Fibroblast of lung (primary cell): Measurements from ENCODE around the gene TMEM150A.

Experiments used
- CTCF ChIP-seq, 2 donors: IDR thresholded peaks in 1 of 2; conservative IDR thresholded peaks in 1 of 2; 1 replicate in 1 of 2; 2 replicates in 1 of 2; pipeline ENCODE4 v1.5.1; 2011 to 2012; ENCODE audit warnings: low read length in 2 of 2, control low read depth in 1 of 2, inconsistent platforms in 1 of 2, low read depth in 1 of 2, mild to moderate bottlenecking in 1 of 2
- EZH2 ChIP-seq: IDR thresholded peaks from 2 replicates; pipeline ENCODE4 v1.5.1; 2012; ENCODE audit warnings: low read length, control low read depth, mild to moderate bottlenecking; ENCODE audit errors: missing control alignments

- TF ChIP-seq EZH2 (no peak), CTCF (conservative IDR thresholded peaks at IDR 0.05 in 1 of 2, IDR thresholded peaks at IDR 0.05 in 1 of 2; ENCODE audit: low read depth in 1 of 2, low read length in 2 of 2) (no peak)
These were observed 2.3 kb downstream of the TMEM150A start for GRCh38 chr2:85600235-85600575.
